H1 (cell line): ENCODE results near the gene CDC7.

ENCODE experiments used
- POLR2A ChIP-seq, 2 experiments: IDR thresholded peaks; 1 replicate in 1 of 2; 2 replicates in 1 of 2; pipeline ENCODE4 v1.6.1; 2011; ENCODE audit warnings: low read depth in 2 of 2, low read length in 2 of 2, mild to moderate bottlenecking in 2 of 2; ENCODE audit errors: control extremely low read depth in 1 of 2
- RFX5 ChIP-seq: IDR thresholded peaks from 2 replicates; pipeline ENCODE4 v1.6.1; 2011; ENCODE audit warnings: low read depth, low read length, improper control_type of control experiment, borderline replicate concordance
- TAF1 ChIP-seq: IDR thresholded peaks from 2 replicates; pipeline ENCODE4 v1.6.1; 2011; ENCODE audit warnings: mild to moderate bottlenecking, low read depth, low read length

DNA sequence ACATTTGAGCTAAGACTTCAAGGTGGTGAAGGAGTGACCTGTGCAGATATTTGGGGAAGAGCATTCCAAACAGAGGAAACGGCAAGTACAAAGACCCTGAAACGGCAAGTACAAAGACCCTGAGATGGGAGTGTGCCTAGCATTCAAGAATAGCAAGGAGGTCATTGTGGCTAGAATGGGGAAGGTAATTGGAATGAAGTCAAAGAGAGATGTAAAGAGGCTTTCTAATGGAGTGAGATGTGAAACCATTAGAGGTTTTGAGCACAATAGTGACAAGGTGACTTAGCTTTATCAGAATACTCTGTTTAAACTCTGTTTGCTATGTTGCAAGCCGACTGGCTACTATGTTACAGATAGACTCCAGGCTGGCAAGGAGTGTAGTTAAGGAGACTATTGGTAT lies 4.4 kb downstream of the CDC7 start:
- TF ChIP-seq RFX5 (no peak), TAF1 (no peak), POLR2A (IDR thresholded peaks at IDR 0.05; ENCODE audit: control extremely low read depth in 1 of 2, low read depth in 2 of 2, low read length in 2 of 2) (no peak)
